Measurements from ENCODE around the gene RER1. TPM values are rescaled to one million over a fixed set of nuclear protein-coding genes. Genes with fewer than 3 reads are reported as not detected.

RER1 gene
- total RNA-seq, 1 donor from 2014 or later, result 133 TPM

DNA sequence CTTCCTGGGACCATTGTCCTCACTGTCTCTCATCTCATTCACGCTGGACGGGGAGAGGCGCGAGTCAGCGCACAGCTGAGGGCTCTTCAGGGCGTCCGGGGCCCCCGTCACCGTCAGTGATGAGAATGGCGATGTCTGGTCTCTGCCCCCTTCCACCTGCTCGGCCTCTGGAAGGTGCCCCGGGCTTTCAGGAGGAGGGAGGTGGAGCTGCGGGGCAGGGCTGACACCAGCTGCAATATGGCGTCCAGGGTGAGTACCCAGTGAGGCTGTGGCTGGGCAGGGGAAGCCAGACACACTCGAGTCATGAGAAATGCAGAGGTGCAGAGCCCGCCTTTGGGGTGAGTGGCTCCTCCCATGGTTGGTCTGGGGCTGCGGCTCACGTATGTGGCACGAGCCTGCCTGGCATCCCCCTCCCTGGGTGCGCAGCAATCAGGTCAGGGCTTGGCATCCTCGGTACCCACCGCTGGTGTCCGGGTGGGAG, 15.3 kb upstream of the RER1 start:
- Histone ChIP-seq H3K4me1 (peaks cover under 1% of the 10 kb centered on the region), H3K9me3 (no peaks in the 10 kb centered on the region), H3K27ac (no peak overlapping the region), H3K27me3 (ENCODE audit: low read depth) (no peaks in the 10 kb centered on the region), H3K36me3 (no peaks in the 10 kb centered on the region), H3K4me3 (no peak overlapping the region)
- no peak for TF ChIP-seq CTCF (IDR thresholded peaks at IDR 0.05)
- peak; percentile 42 for DNase-seq
- intact Hi-C loops (cut with DNase I), result no loop called here
- no peak for ATAC-seq

GRCh38 chr1:2376931-2377672, 14.5 kb upstream of the RER1 start:
- ATAC-seq, result no peak
- no peak overlapping the region for H3K27ac ChIP-seq
- intact Hi-C loops (cut with DNase I), result no loop called here
- no peaks in the 10 kb centered on the region for H3K36me3 ChIP-seq
- H3K9me3 ChIP-seq, result no peaks in the 10 kb centered on the region
- DNase-seq, result peak; percentile 38
- no peak overlapping the region for H3K4me3 ChIP-seq
- H3K27me3 ChIP-seq (ENCODE audit: low read depth), result no peaks in the 10 kb centered on the region
- H3K4me1 ChIP-seq, result peaks cover 9% of the 10 kb centered on the region
- TF ChIP-seq CTCF (IDR thresholded peaks at IDR 0.05), result no peak

- DNase-seq (peak; percentile 14), ATAC-seq (no peak)
- intact Hi-C loops (cut with DNase I), result no loop called here
- no peak for TF ChIP-seq CTCF (IDR thresholded peaks at IDR 0.05)
- H3K36me3 ChIP-seq, result no peaks in the 10 kb centered on the region
- H3K4me1 ChIP-seq, result peaks cover 10% of the 10 kb centered on the region
- no peak overlapping the region for H3K4me3 ChIP-seq
- no peaks in the 10 kb centered on the region for H3K27me3 ChIP-seq (ENCODE audit: low read depth)
- no peak overlapping the region for H3K27ac ChIP-seq
- no peaks in the 10 kb centered on the region for H3K9me3 ChIP-seq
Measured at GRCh38 chr1:2377751-2378440, 13.7 kb upstream of the RER1 start.

GRCh38 chr1:2378441-2378851, 13.2 kb upstream of the RER1 start:
- Histone ChIP-seq H3K9me3 (no peaks in the 10 kb centered on the region), H3K27me3 (ENCODE audit: low read depth) (no peaks in the 10 kb centered on the region), H3K4me1 (peaks cover 10% of the 10 kb centered on the region), H3K27ac (no peak overlapping the region), H3K36me3 (no peaks in the 10 kb centered on the region), H3K4me3 (no peak overlapping the region)
- ATAC-seq (no peak), DNase-seq (peak; percentile 41)
- no peak for TF ChIP-seq CTCF (IDR thresholded peaks at IDR 0.05)
- intact Hi-C loops (cut with DNase I), result no loop called here

DNA sequence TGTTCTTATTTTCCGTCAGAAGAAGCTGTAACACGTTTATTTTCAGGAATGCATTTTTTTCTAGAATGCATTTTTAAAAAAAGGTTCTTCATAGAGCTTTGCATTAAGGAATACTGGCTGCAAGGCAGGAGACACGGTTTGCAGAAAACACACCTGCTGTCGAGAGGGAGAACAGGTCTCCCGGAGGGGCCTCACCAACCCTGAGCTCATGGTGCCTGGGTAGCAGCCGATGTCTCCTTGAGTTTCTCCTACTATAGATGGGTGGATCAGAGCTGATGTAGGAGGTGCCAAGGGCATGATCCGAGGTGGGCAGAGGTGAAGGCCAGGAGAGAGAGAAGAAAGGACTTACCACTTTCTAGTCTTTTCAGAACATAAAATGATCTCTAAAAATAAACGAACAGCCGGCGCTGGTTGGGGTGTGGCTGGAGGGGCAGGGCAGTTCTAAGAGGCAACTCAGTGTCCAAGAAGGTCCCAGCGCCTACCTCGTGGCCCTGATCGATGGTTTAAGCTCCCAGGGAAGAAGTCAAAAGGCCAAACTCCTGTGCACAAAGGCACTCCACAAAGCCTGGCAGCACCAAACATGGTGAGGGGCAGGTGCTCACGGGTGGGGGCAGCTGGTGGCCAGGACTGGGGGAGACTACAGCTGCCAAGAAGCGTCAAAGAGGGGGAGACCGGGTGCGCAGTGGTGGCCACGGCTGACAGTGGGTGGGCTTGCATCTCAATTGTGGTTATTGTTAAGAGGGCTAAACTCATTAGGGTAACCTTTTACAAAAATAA, 12.5 kb upstream of the RER1 start:
- H3K27ac ChIP-seq, result no peak overlapping the region
- H3K4me1 ChIP-seq, result peaks cover 10% of the 10 kb centered on the region
- no peaks in the 10 kb centered on the region for H3K9me3 ChIP-seq
- peak; percentile 25 for DNase-seq
- H3K4me3 ChIP-seq, result no peak overlapping the region
- intact Hi-C loops (cut with DNase I), result no loop called here
- H3K36me3 ChIP-seq, result no peaks in the 10 kb centered on the region
- ATAC-seq, result no peak
- TF ChIP-seq CTCF (IDR thresholded peaks at IDR 0.05), result no peak
- no peaks in the 10 kb centered on the region for H3K27me3 ChIP-seq (ENCODE audit: low read depth)

Measured in lower lobe of right lung (tissue), 2 donors.